HG02852 (cell line): Measurements from ENCODE around the gene DCUN1D2.

Experiments used
- ATAC-seq: cut with Tn5 transposase; IDR thresholded peaks from one replicate; pipeline ENCODE4 v1.9.1; 2021; ENCODE audit warnings: mild to moderate bottlenecking, moderate library complexity; ENCODE audit not compliant: unreplicated experiment

DCUN1D2 gene

GRCh38 chr13:113412440-113412839, 78.1 kb downstream of the DCUN1D2 start:
- no peak for ATAC-seq

GRCh38 chr13:113411216-113412023, 79.1 kb downstream of the DCUN1D2 start:
- no peak for ATAC-seq

GRCh38 chr13:113410472-113411201, 79.9 kb downstream of the DCUN1D2 start:
- ATAC-seq, result no peak

- ATAC-seq, result no peak
Observed at GRCh38 chr13:113408562-113408961, 81.9 kb downstream of the DCUN1D2 start.

- ATAC-seq, result no peak
Observed at GRCh38 chr13:113407531-113408393, 82.7 kb downstream of the DCUN1D2 start.

GRCh38 chr13:113407103-113407530, 83.4 kb downstream of the DCUN1D2 start:
- ATAC-seq, result no peak

- no peak for ATAC-seq
Observed at GRCh38 chr13:113406321-113407102, 84.0 kb downstream of the DCUN1D2 start.
